Thyroid gland (tissue), 4 donors: ENCODE results near the gene SIRT4. TPM values are rescaled to one million over a fixed set of nuclear protein-coding genes. Genes with fewer than 3 reads are reported as not detected.
"Not testable (repeated sequence)": the region's sequence is repeated elsewhere in the genome, so short reads cannot be mapped to it uniquely, and the experiment has no call there.

ENCODE experiments used
- DNase-seq, 2 donors: peaks; one replicate each; pipeline ENCODE4 v3.0.0-alpha.2; 2019
- H3K27ac ChIP-seq, 3 donors: fragments of 200-600 bp; sonication (generic); 1 replicate in 2 of 3; 2 replicates in 1 of 3; pipeline ENCODE4 v1.5.1; 2016 to 2019; ENCODE audit warnings: mild to moderate bottlenecking in 1 of 3, moderate library complexity in 1 of 3
- H3K27me3 ChIP-seq: fragments of 200-600 bp; sonication (generic); one replicate; pipeline ENCODE4 v1.5.1; 2019
- H3K36me3 ChIP-seq, 2 donors: fragments of 200-600 bp; sonication (generic); one replicate each; pipeline ENCODE4 v1.5.1; 2016 to 2019
- H3K4me1 ChIP-seq, 2 donors: fragments of 200-600 bp; sonication (generic); one replicate each; pipeline ENCODE4 v1.5.1; 2017 to 2019
- H3K4me3 ChIP-seq, 3 donors: fragments of 200-600 bp; sonication (generic); replicated peaks in 1 of 3; 1 replicate in 2 of 3; 2 replicates in 1 of 3; pipeline ENCODE4 v1.5.1; 2016; ENCODE audit warnings: mild to moderate bottlenecking in 1 of 3
- H3K9me3 ChIP-seq: fragments of 200-600 bp; sonication (generic); one replicate; pipeline ENCODE4 v1.5.1; 2017
- CTCF ChIP-seq, 6 experiments: fragments of 200-600 bp in 3 of 6; fragments of 450-650 bp in 3 of 6; sonication (generic) in 3 of 6; IDR thresholded peaks; one replicate each; pipeline ENCODE4 v1.5.1; 2016 to 2019; ENCODE audit warnings: antibody characterized with exemption in 6 of 6, mild to moderate bottlenecking in 2 of 6, inconsistent platforms in 1 of 6, moderate library complexity in 1 of 6
- POLR2A ChIP-seq, 2 donors: fragments of 450-650 bp; IDR thresholded peaks; one replicate each; pipeline ENCODE4 v1.6.1; 2017; ENCODE audit warnings: antibody characterized with exemption in 2 of 2, mild to moderate bottlenecking in 2 of 2, moderate library complexity in 1 of 2
- WGBS, 2 donors: methylation state at CpG; one replicate each; pipeline ENCODE4 v1.1.5; 2017; 5-methylcytosine and 5-hydroxymethylcytosine counted together
- intact Hi-C: fragments of 100-400 bp; cut with DNase I; formaldehyde crosslinking; loops from one replicate; pipeline ENCODE4 v1.15.1; 2023
- total RNA-seq, 4 donors: library from RNA; depleted of rRNA; stranded (reverse); fragments of >200 nt; gene quantifications; one replicate each; pipeline ENCODE4 v1.2.3, GENCODE V29; 2016

Gene SIRT4, protein sequence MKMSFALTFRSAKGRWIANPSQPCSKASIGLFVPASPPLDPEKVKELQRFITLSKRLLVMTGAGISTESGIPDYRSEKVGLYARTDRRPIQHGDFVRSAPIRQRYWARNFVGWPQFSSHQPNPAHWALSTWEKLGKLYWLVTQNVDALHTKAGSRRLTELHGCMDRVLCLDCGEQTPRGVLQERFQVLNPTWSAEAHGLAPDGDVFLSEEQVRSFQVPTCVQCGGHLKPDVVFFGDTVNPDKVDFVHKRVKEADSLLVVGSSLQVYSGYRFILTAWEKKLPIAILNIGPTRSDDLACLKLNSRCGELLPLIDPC
- 1 to 10 TPM in 3 of 4 donors, not detected in 1; 3.1 to 6.5 (median 3.8) TPM for total RNA-seq

GRCh38 chr12:120301962-120302815, at the start of gene SIRT4:
SIRT4 (plus strand) TSS chr12:120302321; CDS start chr12:120303562, 1,241 bp downstream.
- intact Hi-C loops: no loop called here
- no peaks in the 10 kb centered on the region for H3K36me3 ChIP-seq
- H3K9me3 ChIP-seq: no peaks in the 10 kb centered on the region
- H3K4me1 ChIP-seq: no peaks in the 10 kb centered on the region
- peak; percentile 26 to 71 (median 60) for TF ChIP-seq CTCF (IDR thresholded peaks at IDR 0.05)
- peak in 1 of 2 donors; percentile 42 for TF ChIP-seq POLR2A (IDR thresholded peaks at IDR 0.05)
- peak; percentile 90 to 91 for DNase-seq
- no peaks in the 10 kb centered on the region for H3K27me3 ChIP-seq
- WGBS, 2 donors: 10 to 11% methylated on average over 31 of the region's 31 CpGs
- peak within 1 kb of the TSS in 2 of 3 donors; percentile 52 to 59 for H3K27ac ChIP-seq
- peak within 1 kb of the TSS; percentile 28 to 65 (median 41) for H3K4me3 ChIP-seq

- WGBS, 2 donors: 82 to 85% methylated on average over 6 of the region's 6 CpGs
- H3K36me3 ChIP-seq, H3K27me3 ChIP-seq, H3K4me3 ChIP-seq, DNase-seq, intact Hi-C loops, H3K9me3 ChIP-seq: not testable (repeated sequence)
- Histone ChIP-seq H3K27ac (peak overlapping the region in 2 of 3 donors; percentile 20 to 29), H3K4me1 (peaks cover 49 to 77% of the 10 kb centered on the region in 2 donors)
These were observed 48.8 kb upstream of the SIRT4 start for GRCh38 chr12:120253313-120253712.

GRCh38 chr12:120254809-120255208, 47.3 kb upstream of the SIRT4 start:
- Histone ChIP-seq H3K4me3 (no peak overlapping the region), H3K9me3 (no peaks in the 10 kb centered on the region), H3K27ac (peak overlapping the region; percentile 93 to 95 (median 95)), H3K27me3 (no peaks in the 10 kb centered on the region), H3K36me3 (no peaks in the 10 kb centered on the region), H3K4me1 (peaks cover 49 to 83% of the 10 kb centered on the region in 2 donors)
- WGBS, 2 donors: 82% methylated on average over 7 of the region's 7 CpGs
- no peak for DNase-seq
- TF ChIP-seq POLR2A (IDR thresholded peaks at IDR 0.05): no peak
- no peak for TF ChIP-seq CTCF (IDR thresholded peaks at IDR 0.05)
- intact Hi-C loops: no loop called here

GRCh38 chr12:120257041-120257821, 44.9 kb upstream of the SIRT4 start:
- peak in 2 of 6 experiments; percentile 2 to 10 for TF ChIP-seq CTCF (IDR thresholded peaks at IDR 0.05)
- peak in 1 of 2 donors; percentile 29 for TF ChIP-seq POLR2A (IDR thresholded peaks at IDR 0.05)
- peak overlapping the region; percentile 93 to 95 (median 95) for H3K27ac ChIP-seq
- intact Hi-C loops: no loop called here
- peaks cover 54 to 76% of the 10 kb centered on the region in 2 donors for H3K4me1 ChIP-seq
- no peaks in the 10 kb centered on the region for H3K36me3 ChIP-seq
- H3K4me3 ChIP-seq: no peak overlapping the region
- H3K9me3 ChIP-seq: no peaks in the 10 kb centered on the region
- DNase-seq: peak; percentile 73 to 74
- 16 to 22% methylated on average over 9 of the region's 9 CpGs for WGBS, 2 donors
- H3K27me3 ChIP-seq: no peaks in the 10 kb centered on the region

GRCh38 chr12:120258323-120258896, 43.7 kb upstream of the SIRT4 start:
- intact Hi-C loops: no loop called here
- H3K27ac ChIP-seq: peak overlapping the region; percentile 93 to 95 (median 95)
- H3K4me1 ChIP-seq: peaks cover 65 to 80% of the 10 kb centered on the region in 2 donors
- no peaks in the 10 kb centered on the region for H3K9me3 ChIP-seq
- no peak for DNase-seq
- H3K27me3 ChIP-seq: no peaks in the 10 kb centered on the region
- no peaks in the 10 kb centered on the region for H3K36me3 ChIP-seq
- no peak overlapping the region for H3K4me3 ChIP-seq
- no peak for TF ChIP-seq CTCF (IDR thresholded peaks at IDR 0.05)
- no peak for TF ChIP-seq POLR2A (IDR thresholded peaks at IDR 0.05)
- 82 to 85% methylated on average over 5 of the region's 5 CpGs for WGBS, 2 donors
